ENCODE results near the gene ZNG1B.
"Not testable (repeated sequence)": the region's sequence is repeated elsewhere in the genome, so short reads cannot be mapped to it uniquely, and the experiment has no call there.

The ZNG1B gene

GRCh38 chr2:113542529-113542928 lies 105.0 kb downstream of the ZNG1B start:
- not testable (repeated sequence) for DNase-seq (ENCODE audit: low read depth in 3 of 3, low spot score in 1 of 3)

Data from stimulated activated CD4-positive, alpha-beta T cell treated with anti-CD3 and anti-CD28 coated beads, TNF-alpha, amount 100 ng/mL, for 1 hour (primary cell).